Muscle of leg (tissue), 11 donors: ENCODE results near the gene ZNF697. TPM values are rescaled to one million over a fixed set of nuclear protein-coding genes. Genes with fewer than 3 reads are reported as not detected.
"Not testable (repeated sequence)": the region's sequence is repeated elsewhere in the genome, so short reads cannot be mapped to it uniquely, and the experiment has no call there.

Source experiments
- DNase-seq: peaks from one replicate; pipeline ENCODE4 v3.0.0; 2013
- H3K27ac ChIP-seq: one replicate; pipeline ENCODE4 v1.5.1; 2013; ENCODE audit warnings: mild to moderate bottlenecking, low read length, control low read depth
- H3K27me3 ChIP-seq: one replicate; pipeline ENCODE4 v1.6.1; 2013; ENCODE audit warnings: low read length; ENCODE audit not compliant: control insufficient read depth, insufficient read depth
- H3K36me3 ChIP-seq: one replicate; pipeline ENCODE4 v1.6.1; 2013; ENCODE audit warnings: low read length; ENCODE audit not compliant: control insufficient read depth, insufficient read depth
- H3K4me1 ChIP-seq: one replicate; pipeline ENCODE4 v1.6.1; 2013; ENCODE audit warnings: low read length; ENCODE audit not compliant: control insufficient read depth, insufficient read depth
- H3K4me3 ChIP-seq: one replicate; pipeline ENCODE4 v1.5.1; 2013; ENCODE audit warnings: low read length, control low read depth
- H3K9me3 ChIP-seq: replicated peaks from 2 replicates; pipeline ENCODE4 v1.6.1; 2013; ENCODE audit warnings: low read depth, low read length; ENCODE audit not compliant: control insufficient read depth
- WGBS: methylation state at CpG from one replicate; pipeline ENCODE4 v1.1.5; 2013; ENCODE audit warnings: missing lambda C conversion rate; ENCODE audit not compliant: insufficient coverage; 5-methylcytosine and 5-hydroxymethylcytosine counted together
- polyA plus RNA-seq, 8 donors: library from polyadenylated mRNA; unstranded; fragments of 120-200 nt; gene quantifications; one replicate each; pipeline versions ENCODE4 v1.2.1 to v1.2.3, GENCODE V29; 2013; ENCODE audit warnings: inconsistent platforms in 1 of 8, low replicate concordance in 1 of 8; ENCODE audit not compliant: insufficient read length in 8 of 8, insufficient read depth in 1 of 8
- total RNA-seq: library from RNA; stranded (reverse); fragments of 120-200 nt; gene quantifications from one replicate; pipeline ENCODE4 v1.2.4, GENCODE V29; 2013

ZNF697 gene
- total and polyA plus RNA-seq, 9 donors = 8.0 to 11.6 (median 9.8) TPM

GRCh38 chr1:119617751-119618691, 30.0 kb downstream of the ZNF697 start:
- H3K27ac ChIP-seq = no peak overlapping the region
- no CpG with 5 or more reads among the region's 5 CpGs for WGBS
- H3K9me3 ChIP-seq = no peaks in the 10 kb centered on the region
- no peaks in the 10 kb centered on the region for H3K27me3 ChIP-seq
- H3K4me3 ChIP-seq = no peak overlapping the region
- H3K4me1 ChIP-seq = peaks cover 28% of the 10 kb centered on the region
- peak; percentile 57 for DNase-seq
- peaks cover 12% of the 10 kb centered on the region for H3K36me3 ChIP-seq

- H3K36me3 ChIP-seq, H3K27ac ChIP-seq, H3K27me3 ChIP-seq, H3K9me3 ChIP-seq, DNase-seq, H3K4me3 ChIP-seq: not testable (repeated sequence)
- WGBS = no CpG with 5 or more reads among the region's 1 CpG
- peaks cover 28% of the 10 kb centered on the region for H3K4me1 ChIP-seq
These were observed 31.3 kb downstream of the ZNF697 start for GRCh38 chr1:119616748-119617147.

- not testable (repeated sequence) for H3K4me3 ChIP-seq, H3K36me3 ChIP-seq, H3K9me3 ChIP-seq, H3K27ac ChIP-seq, DNase-seq, H3K27me3 ChIP-seq
- peaks cover 28% of the 10 kb centered on the region for H3K4me1 ChIP-seq
- WGBS = 42% methylated on average over 3 of the region's 7 CpGs
These were observed 33.0 kb downstream of the ZNF697 start for GRCh38 chr1:119615100-119615499.

- WGBS = 35% methylated on average over 6 of the region's 9 CpGs
These were observed 34.0 kb downstream of the ZNF697 start for GRCh38 chr1:119613769-119614720.

DNA sequence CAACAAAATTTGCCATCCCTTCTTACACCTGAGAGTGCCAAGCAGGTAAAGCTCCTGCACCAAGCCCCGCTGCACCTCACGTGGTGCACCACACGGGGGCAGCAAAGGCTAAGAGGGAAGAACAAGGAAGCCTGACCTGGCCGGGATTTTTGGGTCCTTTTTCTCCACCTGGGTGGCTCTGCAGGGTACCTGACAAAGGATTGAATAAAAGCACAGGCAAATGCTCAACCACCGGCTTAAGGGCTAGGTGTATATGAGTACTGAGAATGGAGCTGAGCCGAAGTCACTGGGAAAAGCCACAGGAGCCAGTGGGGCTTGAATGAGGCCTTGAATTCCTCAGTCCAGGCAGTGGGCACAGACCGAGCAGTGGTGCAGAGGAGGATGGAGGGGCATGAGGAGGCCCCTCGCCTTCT, 36.4 kb downstream of the ZNF697 start:
- 21% methylated on average over 8 of the region's 8 CpGs for WGBS
- H3K27me3 ChIP-seq = peaks cover 5% of the 10 kb centered on the region
- peak; percentile 36 for DNase-seq

More at GRCh38 chr1:119613769-119614720, 34.0 kb downstream of the ZNF697 start:
- Histone ChIP-seq H3K4me3 (no peak overlapping the region), H3K27me3 (peaks cover 5% of the 10 kb centered on the region), H3K36me3 (no peaks in the 10 kb centered on the region), H3K27ac (no peak overlapping the region), H3K9me3 (no peaks in the 10 kb centered on the region), H3K4me1 (peaks cover 28% of the 10 kb centered on the region)
- peak; percentile 91 for DNase-seq

DNA sequence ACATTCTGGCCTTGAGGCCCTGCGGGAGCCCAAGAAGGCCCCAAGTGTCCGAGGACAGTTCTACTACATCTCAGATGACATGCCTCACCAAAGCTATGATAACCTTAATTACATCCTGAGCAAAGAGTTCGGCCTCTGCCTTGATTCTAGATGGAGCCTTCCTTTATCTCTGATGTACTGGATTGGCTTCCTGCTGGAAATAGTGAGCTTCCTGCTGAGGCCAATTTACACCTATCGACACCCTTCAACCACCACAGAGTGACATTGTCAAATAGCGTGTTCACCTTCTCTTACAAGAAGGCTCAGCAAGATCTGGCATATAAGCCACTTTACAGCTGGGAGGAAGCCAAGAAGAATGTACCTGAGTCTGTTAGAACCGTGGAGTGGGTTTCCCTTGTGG, 39.2 kb downstream of the ZNF697 start:
- not testable (repeated sequence) for H3K36me3 ChIP-seq, H3K9me3 ChIP-seq, H3K4me3 ChIP-seq, DNase-seq, H3K4me1 ChIP-seq, H3K27ac ChIP-seq, H3K27me3 ChIP-seq
- 78% methylated on average over 4 of the region's 6 CpGs for WGBS

More for the DNA sequence above, 36.4 kb downstream of the ZNF697 start:
- peaks cover 10% of the 10 kb centered on the region for H3K4me1 ChIP-seq
- no peak overlapping the region for H3K4me3 ChIP-seq
- H3K9me3 ChIP-seq = no peaks in the 10 kb centered on the region
- H3K36me3 ChIP-seq = no peaks in the 10 kb centered on the region
- H3K27ac ChIP-seq = no peak overlapping the region

DNA sequence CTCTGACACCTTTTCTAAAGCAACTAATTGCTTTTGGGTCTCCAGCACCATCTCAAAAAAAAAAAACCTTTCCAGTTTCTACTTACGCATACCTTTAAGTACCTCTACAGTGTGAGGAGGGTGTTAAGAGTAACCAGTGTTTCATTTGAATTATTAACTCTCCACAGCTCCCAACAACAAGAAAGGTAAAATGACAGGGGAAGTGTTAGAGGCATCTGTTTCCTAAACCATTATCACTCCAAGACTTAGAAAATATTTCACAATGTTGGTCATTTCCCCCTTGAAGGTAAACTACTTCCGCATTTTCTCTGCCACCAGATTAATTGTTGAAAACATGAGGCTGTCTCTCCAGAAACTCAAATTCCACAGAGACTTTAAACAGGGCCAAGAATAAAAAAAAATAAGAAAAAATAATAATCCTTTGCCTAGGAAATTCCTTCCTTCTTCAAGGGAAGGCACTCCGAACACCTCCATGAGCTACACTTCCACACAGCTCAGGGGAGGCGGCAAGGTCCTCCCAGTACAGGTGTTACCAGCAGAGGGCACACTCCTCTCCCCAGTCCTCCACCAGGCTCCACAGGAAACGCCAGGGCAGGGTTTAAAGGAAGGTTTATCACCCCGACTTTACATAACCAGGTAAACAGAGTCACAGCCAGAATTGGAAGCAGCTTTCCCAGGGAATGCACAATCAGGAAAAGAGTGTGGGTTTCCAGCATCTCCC, 40.8 kb downstream of the ZNF697 start:
- no CpG with 5 or more reads among the region's 6 CpGs for WGBS
- H3K36me3 ChIP-seq, H3K27me3 ChIP-seq, H3K4me3 ChIP-seq, H3K9me3 ChIP-seq, H3K4me1 ChIP-seq, H3K27ac ChIP-seq, DNase-seq: not testable (repeated sequence)

DNA sequence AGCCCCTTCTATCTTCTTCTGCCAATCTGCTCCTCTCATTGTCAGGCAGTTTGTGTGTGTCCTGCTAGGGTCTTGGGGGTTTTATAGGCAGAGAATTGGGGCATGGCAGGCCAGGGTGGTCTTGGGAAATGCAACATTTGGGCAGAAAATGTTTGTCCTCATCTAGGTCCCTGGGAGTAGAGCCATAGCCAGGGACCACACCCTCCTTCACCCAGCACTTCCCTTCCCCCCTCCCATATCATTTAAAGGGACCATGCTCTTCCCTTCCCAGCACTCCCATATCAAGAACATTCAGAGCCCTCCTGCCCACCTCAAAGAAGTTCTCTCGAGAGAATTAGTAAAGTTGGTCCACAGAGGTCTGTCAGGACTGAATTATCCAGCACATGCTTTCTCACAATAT, 41.7 kb downstream of the ZNF697 start:
- Histone ChIP-seq H3K27me3 (peaks cover 3% of the 10 kb centered on the region), H3K4me1 (peaks cover 5% of the 10 kb centered on the region), H3K4me3 (no peak overlapping the region), H3K36me3 (no peaks in the 10 kb centered on the region), H3K9me3 (no peaks in the 10 kb centered on the region), H3K27ac (no peak overlapping the region)
- 83% methylated on average over 1 of the region's 1 CpG for WGBS
- DNase-seq = no peak

DNA sequence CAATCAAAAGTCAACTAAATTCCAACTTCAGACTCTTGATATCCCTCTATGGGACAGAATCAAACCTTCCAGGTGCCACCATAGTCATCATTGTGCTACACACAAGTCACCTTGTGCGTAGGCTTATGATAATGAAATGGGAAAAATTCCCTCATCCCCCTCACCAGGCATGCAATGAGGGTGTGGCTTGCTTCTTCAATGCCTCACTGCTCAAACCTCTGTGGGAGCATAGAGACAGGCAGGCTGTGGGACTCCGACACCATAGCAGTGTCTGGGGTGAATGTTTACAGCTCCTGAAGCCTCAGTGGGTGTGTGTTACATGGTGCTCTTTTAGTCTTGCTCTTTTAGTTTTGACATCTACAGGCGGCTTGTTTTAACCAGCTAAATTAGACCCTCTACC, 42.4 kb downstream of the ZNF697 start:
- H3K36me3 ChIP-seq = no peaks in the 10 kb centered on the region
- no CpG with 5 or more reads among the region's 3 CpGs for WGBS
- H3K27me3 ChIP-seq = no peaks in the 10 kb centered on the region
- peaks cover 5% of the 10 kb centered on the region for H3K4me1 ChIP-seq
- H3K4me3 ChIP-seq = no peak overlapping the region
- no peaks in the 10 kb centered on the region for H3K9me3 ChIP-seq
- no peak overlapping the region for H3K27ac ChIP-seq
- DNase-seq = no peak
